ENCODE measurements around the gene TMEM59. TPM values are rescaled to one million over a fixed set of nuclear protein-coding genes. Genes with fewer than 3 reads are reported as not detected.
"Not testable (repeated sequence)": the region's sequence is repeated elsewhere in the genome, so short reads cannot be mapped to it uniquely, and the experiment has no call there.

TMEM59 gene
- total RNA-seq, 1 donor from 2014 or later: 103 TPM

DNA sequence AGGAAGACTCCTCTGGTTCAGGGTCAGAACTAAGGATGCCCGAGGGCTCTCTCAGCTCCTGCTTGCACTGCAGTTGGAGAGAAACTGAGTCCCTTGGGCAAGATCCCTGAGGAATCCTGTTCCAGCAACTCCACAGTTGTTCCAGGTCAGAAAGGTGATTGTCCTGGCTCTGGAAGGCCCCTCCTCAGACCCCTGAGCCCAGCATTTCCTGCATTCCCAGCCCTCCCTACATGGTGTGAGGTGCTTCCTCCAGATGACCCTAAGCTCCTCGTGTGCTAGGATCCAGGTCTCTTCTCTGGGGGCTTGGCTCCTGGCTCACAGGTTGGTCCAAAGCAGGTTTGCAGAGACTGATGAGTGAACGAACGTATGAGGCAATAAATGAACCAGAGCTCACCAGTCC lies 46.5 kb downstream of the TMEM59 start:
- intact Hi-C loops (cut with micrococcal nuclease): no loop called here
- CTCF ChIA-PET: no interaction called here
- no peaks in the 10 kb centered on the region for H3K36me3 Mint-ChIP-seq (ENCODE audit: low read depth)

DNA sequence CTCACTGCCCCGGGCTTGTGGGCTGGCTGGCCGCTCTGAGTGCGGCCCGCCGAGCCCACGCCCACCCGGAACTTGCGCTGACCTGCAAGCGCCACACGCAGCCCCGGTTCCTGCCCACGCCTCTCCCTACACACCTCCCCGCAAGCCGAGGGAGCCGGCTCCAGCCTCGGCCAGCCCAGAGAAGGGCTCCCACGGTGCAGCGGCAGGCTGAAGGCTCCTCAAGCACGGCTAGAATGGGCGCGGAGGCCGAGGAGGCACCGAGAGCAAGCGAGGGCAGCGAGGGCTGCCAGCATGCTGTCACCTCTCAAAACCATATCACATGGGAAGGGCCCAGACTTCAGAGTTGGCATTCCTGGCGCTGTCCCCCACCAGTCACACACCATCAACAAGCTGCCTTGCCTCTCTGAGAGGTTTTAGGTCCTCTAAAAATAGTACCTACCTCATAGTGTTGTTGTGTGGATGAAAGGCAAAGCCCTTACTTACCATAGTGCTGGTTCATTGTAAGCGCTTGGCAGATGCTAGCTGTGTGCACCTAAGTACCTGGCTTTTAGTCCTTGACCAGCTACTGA lies 48.4 kb downstream of the TMEM59 start:
- Mint-ChIP-seq H3K36me3 (ENCODE audit: low read depth) (no peaks in the 10 kb centered on the region), H3K4me1 (no peaks in the 10 kb centered on the region), H3K27me3 (peaks cover 3% of the 10 kb centered on the region), H3K4me3 (no peak overlapping the region), H3K27ac (no peak overlapping the region), H3K9me3 (no peaks in the 10 kb centered on the region)
- intact Hi-C loops (cut with micrococcal nuclease): no loop called here
- DNase-seq (no peak), ATAC-seq (ENCODE audit: low read depth) (no peak)
- TF ChIP-seq, protein P1, sequence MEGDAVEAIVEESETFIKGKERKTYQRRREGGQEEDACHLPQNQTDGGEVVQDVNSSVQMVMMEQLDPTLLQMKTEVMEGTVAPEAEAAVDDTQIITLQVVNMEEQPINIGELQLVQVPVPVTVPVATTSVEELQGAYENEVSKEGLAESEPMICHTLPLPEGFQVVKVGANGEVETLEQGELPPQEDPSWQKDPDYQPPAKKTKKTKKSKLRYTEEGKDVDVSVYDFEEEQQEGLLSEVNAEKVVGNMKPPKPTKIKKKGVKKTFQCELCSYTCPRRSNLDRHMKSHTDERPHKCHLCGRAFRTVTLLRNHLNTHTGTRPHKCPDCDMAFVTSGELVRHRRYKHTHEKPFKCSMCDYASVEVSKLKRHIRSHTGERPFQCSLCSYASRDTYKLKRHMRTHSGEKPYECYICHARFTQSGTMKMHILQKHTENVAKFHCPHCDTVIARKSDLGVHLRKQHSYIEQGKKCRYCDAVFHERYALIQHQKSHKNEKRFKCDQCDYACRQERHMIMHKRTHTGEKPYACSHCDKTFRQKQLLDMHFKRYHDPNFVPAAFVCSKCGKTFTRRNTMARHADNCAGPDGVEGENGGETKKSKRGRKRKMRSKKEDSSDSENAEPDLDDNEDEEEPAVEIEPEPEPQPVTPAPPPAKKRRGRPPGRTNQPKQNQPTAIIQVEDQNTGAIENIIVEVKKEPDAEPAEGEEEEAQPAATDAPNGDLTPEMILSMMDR (IDR thresholded peaks at IDR 0.05): no peak
- ChIA-PET POLR2A (no interaction called here), CTCF (no interaction called here)

More for the DNA sequence above, 46.5 kb downstream of the TMEM59 start:
- DNase-seq: no peak
- Mint-ChIP-seq H3K27me3 (peaks cover 8% of the 10 kb centered on the region), H3K9me3 (no peaks in the 10 kb centered on the region), H3K27ac (no peak overlapping the region), H3K4me3 (no peak overlapping the region), H3K4me1 (no peaks in the 10 kb centered on the region)
- TF ChIP-seq, protein P1 (IDR thresholded peaks at IDR 0.05): no peak
- POLR2A ChIA-PET: no interaction called here
- ATAC-seq (ENCODE audit: low read depth): no peak

DNA sequence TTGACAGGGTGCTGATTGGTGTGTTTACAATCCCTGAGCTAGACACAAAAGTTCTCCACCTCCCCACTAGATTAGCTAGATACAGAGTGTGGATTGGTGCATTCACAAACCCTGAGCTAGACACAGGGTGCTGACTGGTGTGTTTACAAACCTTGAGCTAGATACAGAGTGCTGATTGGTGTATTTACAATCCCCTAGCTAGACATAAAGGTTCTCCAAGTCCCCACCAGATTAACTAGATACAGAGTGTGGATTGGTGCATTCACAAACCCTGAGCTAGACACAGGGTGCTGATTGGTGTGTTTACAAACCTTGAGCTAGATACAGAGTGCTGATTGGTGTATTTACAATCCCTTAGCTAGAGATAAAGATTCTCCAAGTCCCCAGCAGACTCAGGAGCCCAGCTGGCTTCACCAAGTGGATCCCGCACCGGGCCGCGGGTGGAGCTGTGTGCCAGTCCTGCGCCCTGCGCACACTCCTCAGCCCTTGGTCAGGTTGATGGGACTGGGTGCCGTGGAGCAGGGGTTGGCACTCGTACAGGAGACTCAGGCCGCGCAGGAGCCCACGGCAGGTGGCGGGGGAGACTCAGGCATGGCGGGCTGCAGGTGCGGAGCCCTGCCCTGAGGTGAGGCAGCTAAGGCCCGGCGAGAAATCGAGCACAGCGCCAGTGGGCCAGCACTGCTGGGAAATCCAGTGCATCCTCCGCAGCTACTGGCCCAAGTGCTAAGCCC lies 49.1 kb downstream of the TMEM59 start:
- DNase-seq; H3K9me3 Mint-ChIP-seq; H3K27ac Mint-ChIP-seq; H3K36me3 Mint-ChIP-seq (ENCODE audit: low read depth); ATAC-seq (ENCODE audit: low read depth); intact Hi-C loops (cut with micrococcal nuclease); CTCF ChIA-PET; H3K4me3 Mint-ChIP-seq; H3K4me1 Mint-ChIP-seq; POLR2A ChIA-PET; H3K27me3 Mint-ChIP-seq: not testable (repeated sequence)

DNA sequence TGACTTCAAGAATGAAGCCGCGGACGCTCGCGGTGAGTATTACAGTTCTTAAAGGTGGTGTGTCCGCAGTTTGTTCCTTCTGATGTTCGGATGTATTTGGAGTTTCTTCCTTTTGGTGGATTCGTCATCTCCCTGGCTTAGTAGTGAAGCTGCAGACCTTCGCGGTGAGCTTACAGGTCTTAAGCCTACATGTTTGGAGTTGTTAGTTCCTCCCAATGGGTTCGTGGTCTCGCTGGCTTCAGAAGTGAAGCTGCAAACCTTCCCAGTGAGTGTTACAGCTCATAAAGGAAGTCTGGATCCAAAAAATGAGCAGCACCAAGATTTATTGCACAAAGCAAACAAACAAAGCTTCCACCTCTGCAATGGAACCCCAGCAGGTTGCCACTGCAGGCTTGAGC lies 49.8 kb downstream of the TMEM59 start:
- no peak for DNase-seq
- TF ChIP-seq, protein P1 (IDR thresholded peaks at IDR 0.05): no peak
- Mint-ChIP-seq H3K27ac (no peak overlapping the region), H3K27me3 (peaks cover 2% of the 10 kb centered on the region), H3K4me3 (no peak overlapping the region), H3K9me3 (no peaks in the 10 kb centered on the region), H3K4me1 (no peaks in the 10 kb centered on the region), H3K36me3 (ENCODE audit: low read depth) (no peaks in the 10 kb centered on the region)
- CTCF ChIA-PET: no interaction called here
- no peak for ATAC-seq (ENCODE audit: low read depth)
- POLR2A ChIA-PET: no interaction called here
- intact Hi-C loops (cut with micrococcal nuclease): no loop called here

DNA sequence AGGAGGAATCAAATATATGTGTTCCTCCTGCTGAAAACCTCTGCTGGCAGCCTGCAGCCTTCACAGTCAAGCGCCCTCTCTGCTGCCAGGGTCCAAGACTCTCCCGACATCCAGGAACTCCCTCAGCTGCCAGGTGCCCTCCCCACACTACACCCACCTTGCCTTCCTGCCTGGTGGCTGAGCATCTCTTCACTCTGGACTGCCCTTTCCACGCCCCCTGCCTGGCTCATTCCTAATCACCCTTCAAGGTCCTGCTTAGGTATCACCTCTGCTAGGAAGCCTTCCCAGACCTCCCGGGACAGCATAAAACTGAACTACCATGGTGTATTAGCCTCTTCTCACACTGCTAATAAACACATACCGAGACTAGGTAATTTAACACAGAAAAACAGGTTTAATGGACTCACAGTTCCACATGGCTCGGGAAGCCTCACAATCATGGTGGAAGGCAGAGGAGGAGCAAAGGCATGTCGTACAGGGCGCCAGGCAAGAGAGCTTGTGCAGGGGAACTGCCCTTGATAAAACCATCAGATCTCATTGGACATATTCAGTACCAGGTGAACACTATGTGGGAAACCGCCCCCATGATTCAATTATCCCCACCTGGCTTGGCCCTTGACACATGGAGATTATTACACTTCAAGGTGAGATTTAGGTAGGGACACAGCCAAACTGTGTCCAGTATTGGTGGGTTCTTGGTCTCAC lies 50.3 kb downstream of the TMEM59 start:
- no peak for ATAC-seq (ENCODE audit: low read depth)
- Mint-ChIP-seq H3K27me3 (no peaks in the 10 kb centered on the region), H3K4me1 (no peaks in the 10 kb centered on the region), H3K27ac (no peak overlapping the region), H3K9me3 (no peaks in the 10 kb centered on the region), H3K36me3 (ENCODE audit: low read depth) (no peaks in the 10 kb centered on the region), H3K4me3 (no peak overlapping the region)
- DNase-seq: no peak
- intact Hi-C loops (cut with micrococcal nuclease): no loop called here
- TF ChIP-seq, protein P1 (IDR thresholded peaks at IDR 0.05): no peak
- POLR2A ChIA-PET: no interaction called here
- CTCF ChIA-PET: no interaction called here
